ENCODE measurements around the gene CCDC170. TPM values are rescaled to one million over a fixed set of nuclear protein-coding genes. Genes with fewer than 3 reads are reported as not detected.

The CCDC170 gene
- polyA plus RNA-seq, 1 of the 3 experiments (the other 2 are of a cell fraction) = not detected

GRCh38 chr6:151655099-151655498 is 161.3 kb downstream of the CCDC170 start:
- no peak for DNase-seq
- no peak for TF ChIP-seq IRF3 (IDR thresholded peaks at IDR 0.05; ENCODE audit: low read depth, low read length)
- no peak for TF ChIP-seq FOXJ3 (CRISPR knock-in tag; IDR thresholded peaks at IDR 0.05)
- H3F3A ChIP-seq (replicated peaks; ENCODE audit: insufficient read depth) = no peaks in the 10 kb centered on the region
- 17% methylated on average over 2 of the region's 2 CpGs for WGBS (ENCODE audit: low lambda C conversion rate)
- H3K36me3 ChIP-seq (replicated peaks in 1 of 2; ENCODE audit: control insufficient read depth in 1 of 2, insufficient read depth in 2 of 2, low read length in 1 of 2) = no peaks in the 10 kb centered on the region
- no peak overlapping the region for H3K27ac ChIP-seq (ENCODE audit: low read depth in 2 of 2, low read length in 1 of 2)
- H3K9ac ChIP-seq = no peak overlapping the region
- H4K20me1 ChIP-seq (ENCODE audit: insufficient read depth) = no peaks in the 10 kb centered on the region
- no peak overlapping the region for H3K4me2 ChIP-seq
- H3K4me3 ChIP-seq (ENCODE audit: low read depth in 2 of 2, low read length in 1 of 2) = no peak overlapping the region
- H2AFZ ChIP-seq (ENCODE audit: low read depth) = no peak overlapping the region
- no peaks in the 10 kb centered on the region for H3K9me2 ChIP-seq
- no peaks in the 10 kb centered on the region; the same call in 1 of the 2 replicates for H3K27me3 ChIP-seq (ENCODE audit: insufficient read depth)
- H3K4me1 ChIP-seq (ENCODE audit: control insufficient read depth in 1 of 2, insufficient read depth in 2 of 2, low read depth in 1 of 2, low read length in 1 of 2) = no peaks in the 10 kb centered on the region
- CTCF ChIA-PET = interaction anchor here (0.8 kb wide), 1 partner anchor 110 kb away, joined by 3 read pairs; no protein-coding TSS in a partner anchor
- no peaks in the 10 kb centered on the region for H3K79me2 ChIP-seq (ENCODE audit: insufficient read depth)
- POLR2A ChIA-PET = no interaction called here
- H3K9me3 ChIP-seq = 0 out of 2 replicates have a peak, but pooled peaks cover 10% of the 10 kb centered on the region

- Histone ChIP-seq H3K4me2 (no peak overlapping the region), H3K36me3 (replicated peaks in 1 of 2; ENCODE audit: control insufficient read depth in 1 of 2, insufficient read depth in 2 of 2, low read length in 1 of 2) (no peaks in the 10 kb centered on the region), H3K9me2 (no peaks in the 10 kb centered on the region), H3K4me1 (ENCODE audit: control insufficient read depth in 1 of 2, insufficient read depth in 2 of 2, low read depth in 1 of 2, low read length in 1 of 2) (no peaks in the 10 kb centered on the region), H3K9me3 (0 out of 2 replicates have a peak, but pooled peaks cover 10% of the 10 kb centered on the region), H4K20me1 (ENCODE audit: insufficient read depth) (no peaks in the 10 kb centered on the region), H3K4me3 (ENCODE audit: low read depth in 2 of 2, low read length in 1 of 2) (no peak overlapping the region), H3K27me3 (ENCODE audit: insufficient read depth) (no peaks in the 10 kb centered on the region; the same call in 1 of the 2 replicates), H3F3A (replicated peaks; ENCODE audit: insufficient read depth) (no peaks in the 10 kb centered on the region), H3K79me2 (ENCODE audit: insufficient read depth) (no peaks in the 10 kb centered on the region), H3K9ac (no peak overlapping the region), H3K27ac (ENCODE audit: low read depth in 2 of 2, low read length in 1 of 2) (no peak overlapping the region), H2AFZ (ENCODE audit: low read depth) (no peak overlapping the region)
- no peak for TF ChIP-seq MXI1 (IDR thresholded peaks at IDR 0.05; ENCODE audit: low read depth, low read length)
- no peak for TF ChIP-seq USF2 (IDR thresholded peaks at IDR 0.05; ENCODE audit: borderline replicate concordance, low read depth, low read length)
- no peak for TF ChIP-seq RFX5 (IDR thresholded peaks at IDR 0.05; ENCODE audit: low read length)
- TF ChIP-seq FOXJ3 (CRISPR knock-in tag; IDR thresholded peaks at IDR 0.05) = no peak
- TF ChIP-seq SIN3A (IDR thresholded peaks at IDR 0.05; ENCODE audit: borderline replicate concordance, low read depth, low read length) = no peak
- no peak for TF ChIP-seq FOSL2 (IDR thresholded peaks at IDR 0.05; ENCODE audit: borderline replicate concordance, low read depth)
- DNase-seq = no peak
- ChIA-PET POLR2A (no interaction called here), CTCF (interaction anchor here (0.8 kb wide), 1 partner anchor 10 kb away, joined by 3 read pairs; no protein-coding TSS in a partner anchor)
- WGBS (ENCODE audit: low lambda C conversion rate) = 30% methylated on average over 4 of the region's 4 CpGs
These were observed 162.6 kb downstream of the CCDC170 start for GRCh38 chr6:151656392-151656791.

- no peak for DNase-seq
- ChIA-PET CTCF (no interaction called here), POLR2A (no interaction called here)
These were observed 164.3 kb downstream of the CCDC170 start for GRCh38 chr6:151658091-151658490.

More at GRCh38 chr6:151658091-151658490, 164.3 kb downstream of the CCDC170 start:
- Histone ChIP-seq H3K79me2 (ENCODE audit: insufficient read depth) (no peaks in the 10 kb centered on the region), H3K4me2 (no peak overlapping the region), H3K36me3 (replicated peaks in 1 of 2; ENCODE audit: control insufficient read depth in 1 of 2, insufficient read depth in 2 of 2, low read length in 1 of 2) (no peaks in the 10 kb centered on the region), H3F3A (replicated peaks; ENCODE audit: insufficient read depth) (no peaks in the 10 kb centered on the region), H3K27me3 (ENCODE audit: insufficient read depth) (no peaks in the 10 kb centered on the region), H3K9ac (no peak overlapping the region), H3K9me3 (0 out of 2 replicates have a peak, but pooled peaks cover 10% of the 10 kb centered on the region), H3K27ac (ENCODE audit: low read depth in 2 of 2, low read length in 1 of 2) (no peak overlapping the region), H4K20me1 (ENCODE audit: insufficient read depth) (no peaks in the 10 kb centered on the region), H3K9me2 (no peaks in the 10 kb centered on the region), H3K4me1 (ENCODE audit: control insufficient read depth in 1 of 2, insufficient read depth in 2 of 2, low read depth in 1 of 2, low read length in 1 of 2) (no peaks in the 10 kb centered on the region), H3K4me3 (ENCODE audit: low read depth in 2 of 2, low read length in 1 of 2) (no peak overlapping the region), H2AFZ (ENCODE audit: low read depth) (no peak overlapping the region)
- TF ChIP-seq SIN3A (IDR thresholded peaks at IDR 0.05; ENCODE audit: borderline replicate concordance, low read depth, low read length) (no peak), NRF1 (IDR thresholded peaks at IDR 0.05; ENCODE audit: low read depth, low read length) (no peak), RAD21 (IDR thresholded peaks at IDR 0.05; ENCODE audit: low read length) (no peak), IRF3 (IDR thresholded peaks at IDR 0.05; ENCODE audit: low read depth, low read length) (no peak), GATA2 (CRISPR knock-in tag; IDR thresholded peaks at IDR 0.05) (no peak), TEAD4 (IDR thresholded peaks at IDR 0.05; ENCODE audit: borderline replicate concordance, insufficient read depth) (no peak), MXI1 (IDR thresholded peaks at IDR 0.05; ENCODE audit: low read depth, low read length) (no peak), GABPA (IDR thresholded peaks at IDR 0.05; ENCODE audit: low read depth) (no peak)
- 14% methylated on average over 4 of the region's 4 CpGs for WGBS (ENCODE audit: low lambda C conversion rate)
